Upper lobe of left lung (tissue), 4 donors: Measurements from ENCODE around the gene SH2D6.

Experiments
- POLR2A ChIP-seq, 4 donors: fragments of 450-650 bp; IDR thresholded peaks; one replicate each; pipeline ENCODE4 v1.5.1; 2016 to 2017; ENCODE audit warnings: antibody characterized with exemption in 4 of 4, mild to moderate bottlenecking in 2 of 4
- POLR2AphosphoS5 ChIP-seq, 2 donors: sonication (generic); formaldehyde crosslinking; IDR thresholded peaks; one replicate each; pipeline ENCODE4 v1.5.1; 2017; ENCODE audit warnings: antibody characterized with exemption in 2 of 2
- TF ChIP-seq, protein P1 (sequence below), 6 experiments: fragments of 450-650 bp in 4 of 6; fragments of 200-600 bp in 2 of 6; sonication (generic) in 2 of 6; IDR thresholded peaks; one replicate each; pipeline ENCODE4 v1.5.1; 2016 to 2019; ENCODE audit warnings: antibody characterized with exemption in 6 of 6

DNA sequence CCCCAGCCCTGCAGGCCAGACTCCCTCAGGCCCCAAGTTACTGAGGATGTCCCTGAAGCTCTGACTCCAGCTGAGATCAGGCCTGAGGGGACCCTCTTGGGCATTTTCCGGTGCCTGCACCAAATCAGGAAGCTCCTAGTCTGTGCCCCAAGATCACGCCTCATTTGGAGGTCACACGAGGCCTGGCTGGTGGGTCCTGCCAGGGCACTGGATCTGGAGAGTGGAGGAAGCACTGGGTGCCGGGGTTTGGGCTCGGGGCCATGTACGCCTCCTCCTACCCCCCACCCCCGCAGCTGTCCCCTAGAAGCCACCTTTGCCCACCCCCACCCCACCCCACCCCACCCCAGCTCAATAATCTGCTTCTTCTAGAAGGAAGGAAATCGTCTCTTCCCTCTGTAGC, 16.2 kb downstream of the SH2D6 start:
- TF ChIP-seq, protein P1, sequence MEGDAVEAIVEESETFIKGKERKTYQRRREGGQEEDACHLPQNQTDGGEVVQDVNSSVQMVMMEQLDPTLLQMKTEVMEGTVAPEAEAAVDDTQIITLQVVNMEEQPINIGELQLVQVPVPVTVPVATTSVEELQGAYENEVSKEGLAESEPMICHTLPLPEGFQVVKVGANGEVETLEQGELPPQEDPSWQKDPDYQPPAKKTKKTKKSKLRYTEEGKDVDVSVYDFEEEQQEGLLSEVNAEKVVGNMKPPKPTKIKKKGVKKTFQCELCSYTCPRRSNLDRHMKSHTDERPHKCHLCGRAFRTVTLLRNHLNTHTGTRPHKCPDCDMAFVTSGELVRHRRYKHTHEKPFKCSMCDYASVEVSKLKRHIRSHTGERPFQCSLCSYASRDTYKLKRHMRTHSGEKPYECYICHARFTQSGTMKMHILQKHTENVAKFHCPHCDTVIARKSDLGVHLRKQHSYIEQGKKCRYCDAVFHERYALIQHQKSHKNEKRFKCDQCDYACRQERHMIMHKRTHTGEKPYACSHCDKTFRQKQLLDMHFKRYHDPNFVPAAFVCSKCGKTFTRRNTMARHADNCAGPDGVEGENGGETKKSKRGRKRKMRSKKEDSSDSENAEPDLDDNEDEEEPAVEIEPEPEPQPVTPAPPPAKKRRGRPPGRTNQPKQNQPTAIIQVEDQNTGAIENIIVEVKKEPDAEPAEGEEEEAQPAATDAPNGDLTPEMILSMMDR (IDR thresholded peaks at IDR 0.05): no peak
- TF ChIP-seq POLR2A (IDR thresholded peaks at IDR 0.05): no peak
- TF ChIP-seq POLR2AphosphoS5 (IDR thresholded peaks at IDR 0.05): no peak
